Endothelial cell of umbilical vein (primary cell): ENCODE results near the gene GBP7. TPM values are rescaled to one million over a fixed set of nuclear protein-coding genes. Genes with fewer than 3 reads are reported as not detected.
A peak's percentile ranks its signal among the peaks of the same experiment; 100 is the strongest.

ENCODE experiments used
- BruUV-seq: library from RNA; stranded (reverse); fragments of 400-500 nt; replicated peaks from 2 replicates; lab custom pipeline; 2021; lab: Mats Ljungman, UMichigan
- CTCF ChIA-PET: fragments of 300-600, 350-600 bp; sonication (Branson Sonifier 250); formaldehyde crosslinking; loops from one replicate; lab custom pipeline; 2021; ENCODE audit warnings: antibody characterized with exemption, inconsistent platforms; lab: Charles Lee
- POLR2A ChIA-PET: fragments of 300-600, 350-600 bp; sonication (Branson Sonifier 250); formaldehyde crosslinking; loops from one replicate; lab custom pipeline; 2021; ENCODE audit warnings: antibody characterized with exemption, inconsistent platforms; lab: Charles Lee
- DNase-seq: peaks from one replicate; pipeline ENCODE4 v3.0.0-alpha.2; 2011; ENCODE audit warnings: low read depth, low spot score
- FAIRE-seq: peaks from 2 replicates; lab custom pipeline; 2011; peaks lifted over from hg19 to GRCh38; lab: Jason Lieb, UNC
- H2AFZ ChIP-seq: 2 replicates; pipeline ENCODE4 v1.6.0; 2012; ENCODE audit warnings: low read depth, low read length, control low read depth, inconsistent platforms
- H3K27ac ChIP-seq: 2 replicates; pipeline ENCODE4 v1.5.1; 2011; ENCODE audit warnings: low read depth, mild to moderate bottlenecking, control low read depth, low read length, moderate library complexity; ENCODE audit not compliant: insufficient read depth
- H3K27me3 ChIP-seq, 2 experiments: 2 replicates each; pipeline versions ENCODE4 v1.6.0 to v1.6.1; 2011; ENCODE audit warnings: low read length in 2 of 2, mixed read lengths in 1 of 2; ENCODE audit not compliant: control insufficient read depth in 2 of 2, insufficient read depth in 2 of 2
- H3K36me3 ChIP-seq, 2 experiments: 2 replicates in 1 of 2; 3 replicates in 1 of 2; pipeline ENCODE4 v1.5.1; 2011; ENCODE audit warnings: low read length in 2 of 2, mild to moderate bottlenecking in 1 of 2, moderate library complexity in 1 of 2; ENCODE audit not compliant: control insufficient read depth in 2 of 2, insufficient read depth in 2 of 2; ENCODE audit errors: extremely low read depth in 1 of 2
- H3K4me1 ChIP-seq: 3 replicates; pipeline ENCODE4 v1.5.1; 2011; ENCODE audit warnings: mild to moderate bottlenecking, low read length; ENCODE audit not compliant: control insufficient read depth, insufficient read depth; ENCODE audit errors: extremely low read depth
- H3K4me2 ChIP-seq: 2 replicates; pipeline ENCODE4 v1.6.1; 2011; ENCODE audit warnings: low read length, control low read depth, mixed read lengths; ENCODE audit not compliant: insufficient read depth
- H3K4me3 ChIP-seq, 3 experiments: fragments of 200-600 bp in 1 of 3; sonication (generic), shearing (Covaris generic) in 1 of 3; replicated peaks in 1 of 3; 2 replicates each; pipeline ENCODE4 v1.5.1; 2011 to 2016; ENCODE audit warnings: control low read depth in 3 of 3, low read length in 3 of 3, mild to moderate bottlenecking in 2 of 3, inconsistent platforms in 1 of 3, low read depth in 1 of 3, moderate library complexity in 1 of 3; ENCODE audit not compliant: insufficient read depth in 1 of 3
- H3K79me2 ChIP-seq: 2 replicates; pipeline ENCODE4 v1.6.0; 2012; ENCODE audit warnings: low read length, inconsistent platforms; ENCODE audit not compliant: control insufficient read depth, insufficient read depth
- H3K9ac ChIP-seq: replicated peaks from 2 replicates; pipeline ENCODE3; 2011; ENCODE audit warnings: low read length, control low read depth; ENCODE audit not compliant: insufficient read depth; ENCODE audit errors: extremely low read depth
- H3K9me1 ChIP-seq: replicated peaks from 3 replicates; pipeline ENCODE4 v1.6.0; 2011; ENCODE audit warnings: mild to moderate bottlenecking, low read length; ENCODE audit not compliant: control insufficient read depth, insufficient read depth; ENCODE audit errors: extremely low read depth
- H3K9me3 ChIP-seq: replicated peaks from 2 replicates; pipeline ENCODE4 v1.5.1; 2012; ENCODE audit warnings: low read length, inconsistent platforms; ENCODE audit not compliant: control insufficient read depth, insufficient read depth
- H4K20me1 ChIP-seq: replicated peaks from 2 replicates; pipeline ENCODE3; 2011; ENCODE audit warnings: mild to moderate bottlenecking, low read length; ENCODE audit not compliant: control insufficient read depth, insufficient read depth; ENCODE audit errors: extremely low read depth
- CTCF ChIP-seq, 2 donors: IDR thresholded peaks; 1 replicate in 1 of 2; 2 replicates in 1 of 2; pipeline ENCODE4 v1.5.1; 2011; ENCODE audit warnings: low read length in 2 of 2, mild to moderate bottlenecking in 2 of 2, moderate library complexity in 2 of 2, control low read depth in 1 of 2, inconsistent platforms in 1 of 2, low read depth in 1 of 2; ENCODE audit not compliant: insufficient read depth in 1 of 2; ENCODE audit errors: extremely low read depth in 1 of 2
- EZH2 ChIP-seq: IDR thresholded peaks from 2 replicates; pipeline ENCODE4 v1.6.1; 2012; ENCODE audit warnings: borderline replicate concordance, low read depth, mild to moderate bottlenecking, moderate library complexity, low read length, inconsistent platforms; ENCODE audit not compliant: severe bottlenecking
- FOS ChIP-seq: IDR thresholded peaks from 2 replicates; pipeline ENCODE4 v1.6.1; 2011; ENCODE audit warnings: mild to moderate bottlenecking, low read length, moderate library complexity, borderline replicate concordance; ENCODE audit not compliant: insufficient read depth
- GATA2 ChIP-seq: IDR thresholded peaks from 2 replicates; pipeline ENCODE4 v1.7.0; 2011; ENCODE audit warnings: low read depth, mild to moderate bottlenecking, moderate library complexity, mixed read lengths, low read length; ENCODE audit not compliant: insufficient read length, insufficient read depth
- JUN ChIP-seq: IDR thresholded peaks from 2 replicates; pipeline ENCODE4 v1.6.1; 2011; ENCODE audit warnings: borderline replicate concordance, low read depth; ENCODE audit not compliant: insufficient read length, insufficient read depth
- MAX ChIP-seq: IDR thresholded peaks from 2 replicates; pipeline ENCODE4 v1.6.1; 2011; ENCODE audit not compliant: insufficient read depth, insufficient read length
- MYC ChIP-seq: IDR thresholded peaks from one replicate; pipeline ENCODE4 v1.6.1; 2011; ENCODE audit warnings: mild to moderate bottlenecking, low read depth, low read length
- POLR2A ChIP-seq: IDR thresholded peaks from 2 replicates; pipeline ENCODE4 v1.6.1; 2012; ENCODE audit warnings: low read depth, mild to moderate bottlenecking, control low read depth, low read length
- POLR2AphosphoS5 ChIP-seq: IDR thresholded peaks from 2 replicates; pipeline ENCODE4 v1.6.1; 2012; ENCODE audit warnings: low read depth, mild to moderate bottlenecking, control low read depth, low read length, moderate library complexity; ENCODE audit not compliant: insufficient read depth
- dilution Hi-C: fragments of 300-500 bp; cut with MboI; formaldehyde crosslinking; loops from one replicate; pipeline ENCODE4 v1.15.0; 2019; ENCODE audit warnings: low sequenced_read_pairs; ENCODE audit not compliant: extremely low pct_ligation_motif_present
- intact Hi-C: fragments of 100-400 bp; cut with micrococcal nuclease; formaldehyde crosslinking; loops from one replicate; pipeline ENCODE4 v1.10.0; 2022
- polyA plus RNA-seq, 4 experiments: library from polyadenylated mRNA; depleted of rRNA in 3 of 4; stranded (reverse) in 3 of 4; unstranded in 1 of 4; fragments of >200 nt; gene quantifications; 2 replicates each; pipeline versions ENCODE4 v1.2.1 to v1.2.3, GENCODE V29; 2011 to 2012; ENCODE audit warnings: missing spikeins in 1 of 4
- total RNA-seq: library from RNA; stranded (reverse); gene quantifications from 2 replicates; pipeline ENCODE4 v1.2.3, GENCODE V29; 2021

The GBP7 gene
- total and polyA plus RNA-seq, 2 donors (not counting 3 experiments of a cell fraction or from before 2014, with no cell fraction given) = not detected

GRCh38 chr1:89198081-89198480, 22.3 kb upstream of the GBP7 start:
- H3K4me2 ChIP-seq = peak overlapping the region; percentile 90
- BruUV-seq = no TSS peak
- no peaks in the 10 kb centered on the region for H3K79me2 ChIP-seq
- H3K9me1 ChIP-seq = no peaks in the 10 kb centered on the region
- DNase-seq (peak; percentile 2), FAIRE-seq (no peak)
- POLR2A ChIA-PET = no interaction called here
- dilution Hi-C loops = no loop called here
- no peaks in the 10 kb centered on the region for H4K20me1 ChIP-seq
- CTCF ChIA-PET = interaction anchor here (1.1 kb wide), 1 partner anchor 112 kb away, joined by 4 read pairs; no protein-coding TSS in a partner anchor
- no peak overlapping the region for H3K9ac ChIP-seq
- H3K4me3 ChIP-seq = peak overlapping the region; percentile 25 to 72 (median 53)
- H3K9me3 ChIP-seq = no peaks in the 10 kb centered on the region
- H3K27ac ChIP-seq = no peak overlapping the region
- H2AFZ ChIP-seq = peak overlapping the region; percentile 95
- no peaks in the 10 kb centered on the region for H3K36me3 ChIP-seq
- peaks cover 2 to 3% of the 10 kb centered on the region in 2 experiments for H3K27me3 ChIP-seq
- peaks cover 12% of the 10 kb centered on the region for H3K4me1 ChIP-seq
- TF ChIP-seq POLR2AphosphoS5 (no peak), GATA2 (no peak), EZH2 (peak; percentile 57), MYC (no peak), CTCF (IDR thresholded peaks at IDR 0.05; ENCODE audit: extremely low read depth in 1 of 2, insufficient read depth in 1 of 2, low read depth in 1 of 2, low read length in 2 of 2) (no peak), POLR2A (no peak)
- intact Hi-C loops = no loop called here

DNA sequence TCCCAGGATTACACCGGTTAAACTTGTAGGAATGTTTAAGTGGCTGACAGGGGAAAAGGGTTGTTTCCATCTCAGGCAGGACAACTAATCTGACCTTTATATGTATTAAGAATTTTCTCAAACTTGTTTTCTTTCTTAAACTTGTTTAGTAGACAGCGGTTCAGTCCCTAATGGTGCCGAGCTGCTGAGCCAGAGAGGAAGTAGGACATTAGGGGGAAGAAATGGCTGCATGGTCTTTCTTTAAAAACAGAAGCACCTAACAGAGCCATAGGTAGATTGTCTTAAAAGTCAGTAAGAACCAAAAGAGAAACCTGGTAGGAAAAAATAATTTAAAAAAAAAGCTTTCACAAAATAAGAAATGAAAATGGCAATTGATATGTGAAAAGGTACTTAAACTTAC, 19.7 kb upstream of the GBP7 start:
- H4K20me1 ChIP-seq = no peaks in the 10 kb centered on the region
- H2AFZ ChIP-seq = no peak overlapping the region
- no peak overlapping the region for H3K27ac ChIP-seq
- no peak overlapping the region for H3K4me3 ChIP-seq
- no peak for FAIRE-seq
- dilution Hi-C loops (no loop called here), intact Hi-C loops (no loop called here)
- H3K79me2 ChIP-seq = no peaks in the 10 kb centered on the region
- POLR2A ChIA-PET = interaction anchor here (0.6 kb wide), 1 partner anchor 394 kb away, joined by 6 read pairs; no protein-coding TSS in a partner anchor
- TF ChIP-seq MYC (no peak), CTCF (IDR thresholded peaks at IDR 0.05; ENCODE audit: extremely low read depth in 1 of 2, insufficient read depth in 1 of 2, low read depth in 1 of 2, low read length in 2 of 2) (no peak), EZH2 (no peak), MAX (no peak), FOS (no peak), POLR2AphosphoS5 (no peak), JUN (no peak), GATA2 (no peak), POLR2A (no peak)
- BruUV-seq = no TSS peak
- H3K4me2 ChIP-seq = no peak overlapping the region
- DNase-seq = no peak
- no peaks in the 10 kb centered on the region for H3K36me3 ChIP-seq
- H3K4me1 ChIP-seq = peaks cover 12% of the 10 kb centered on the region
- peaks cover 2 to 3% of the 10 kb centered on the region in 2 experiments for H3K27me3 ChIP-seq
- H3K9me1 ChIP-seq = no peaks in the 10 kb centered on the region
- no peak overlapping the region for H3K9ac ChIP-seq
- no peaks in the 10 kb centered on the region for H3K9me3 ChIP-seq
- CTCF ChIA-PET = no interaction called here
